B cell (primary cell): ENCODE data around the gene UBALD2.
"Not testable (repeated sequence)": the region's sequence is repeated elsewhere in the genome, so short reads cannot be mapped to it uniquely, and the experiment has no call there.

ENCODE experiments used
- CTCF ChIP-seq: fragments of 200-600 bp; IDR thresholded peaks from one replicate; pipeline ENCODE4 v1.8.0; 2022; ENCODE audit warnings: antibody characterized with exemption, mild to moderate bottlenecking
- EZH2 ChIP-seq: IDR thresholded peaks from 2 replicates; pipeline ENCODE4 v1.6.1; 2012; ENCODE audit warnings: borderline replicate concordance, low read depth, mild to moderate bottlenecking, moderate library complexity, low read length; ENCODE audit not compliant: insufficient read depth, poor library complexity, severe bottlenecking

GRCh38 chr17:76267581-76268001 is 2.4 kb downstream of the UBALD2 start:
- not testable (repeated sequence) for TF ChIP-seq CTCF, EZH2
